NT2/D1 (cell line): ENCODE data around the gene NTNG1.

ENCODE experiments used
- SUZ12 ChIP-seq: IDR thresholded peaks from 2 replicates; pipeline ENCODE4 v1.6.1; 2011; ENCODE audit not compliant: insufficient read length, insufficient read depth; ENCODE audit errors: extremely low read depth
- YY1 ChIP-seq: IDR thresholded peaks from 2 replicates; pipeline ENCODE4 v1.6.1; 2011; ENCODE audit not compliant: insufficient read length, insufficient read depth
- ZNF274 ChIP-seq: IDR thresholded peaks from 2 replicates; pipeline ENCODE4 v1.6.1; 2011; ENCODE audit warnings: mild to moderate bottlenecking, low read depth, low read length

GRCh38 chr1:107149946-107150345 lies 9.1 kb downstream of the NTNG1 start:
- no peak for TF ChIP-seq SUZ12
- TF ChIP-seq YY1 = no peak
- no peak for TF ChIP-seq ZNF274
